Measurements from ENCODE around the gene TPRN.

GRCh38 chr9:137181680-137182079 is 18.9 kb downstream of the TPRN start:
- TF ChIP-seq CTCF (conservative IDR thresholded peaks at IDR 0.05; ENCODE audit: low read depth, low read length) (no peak), EZH2 (IDR thresholded peaks at IDR 0.05; ENCODE audit: borderline replicate concordance, low read depth, low read length, poor library complexity, severe bottlenecking) (no peak)
